B cell (primary cell): ENCODE measurements around the gene JCHAIN.

ENCODE experiments used
- EZH2 ChIP-seq: IDR thresholded peaks from 2 replicates; pipeline ENCODE4 v1.6.1; 2012; ENCODE audit warnings: borderline replicate concordance, low read depth, mild to moderate bottlenecking, moderate library complexity, low read length; ENCODE audit not compliant: insufficient read depth, poor library complexity, severe bottlenecking
- TF ChIP-seq, protein P1 (sequence below): fragments of 200-600 bp; IDR thresholded peaks from one replicate; pipeline ENCODE4 v1.8.0; 2022; ENCODE audit warnings: antibody characterized with exemption, mild to moderate bottlenecking

DNA sequence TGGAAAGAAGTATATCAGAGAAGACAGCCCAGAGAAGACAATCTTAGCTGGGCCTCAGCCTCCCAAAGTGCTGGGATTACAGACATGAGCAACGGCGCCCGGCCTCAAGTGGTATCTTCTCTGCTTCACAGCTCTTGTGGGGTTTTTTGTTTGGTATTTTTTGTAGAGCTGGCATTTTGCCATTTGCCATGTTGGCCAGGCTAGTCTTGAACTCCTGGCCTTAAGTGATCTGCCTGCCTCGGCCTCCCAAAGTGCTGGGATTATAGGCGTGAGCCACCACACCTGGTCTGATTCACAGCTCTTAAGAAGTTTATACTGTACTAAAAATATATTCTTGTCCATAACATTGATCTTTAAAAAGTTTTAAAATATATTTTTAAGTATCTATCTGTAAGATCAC is 34.4 kb upstream of the JCHAIN start:
- TF ChIP-seq, protein P1, sequence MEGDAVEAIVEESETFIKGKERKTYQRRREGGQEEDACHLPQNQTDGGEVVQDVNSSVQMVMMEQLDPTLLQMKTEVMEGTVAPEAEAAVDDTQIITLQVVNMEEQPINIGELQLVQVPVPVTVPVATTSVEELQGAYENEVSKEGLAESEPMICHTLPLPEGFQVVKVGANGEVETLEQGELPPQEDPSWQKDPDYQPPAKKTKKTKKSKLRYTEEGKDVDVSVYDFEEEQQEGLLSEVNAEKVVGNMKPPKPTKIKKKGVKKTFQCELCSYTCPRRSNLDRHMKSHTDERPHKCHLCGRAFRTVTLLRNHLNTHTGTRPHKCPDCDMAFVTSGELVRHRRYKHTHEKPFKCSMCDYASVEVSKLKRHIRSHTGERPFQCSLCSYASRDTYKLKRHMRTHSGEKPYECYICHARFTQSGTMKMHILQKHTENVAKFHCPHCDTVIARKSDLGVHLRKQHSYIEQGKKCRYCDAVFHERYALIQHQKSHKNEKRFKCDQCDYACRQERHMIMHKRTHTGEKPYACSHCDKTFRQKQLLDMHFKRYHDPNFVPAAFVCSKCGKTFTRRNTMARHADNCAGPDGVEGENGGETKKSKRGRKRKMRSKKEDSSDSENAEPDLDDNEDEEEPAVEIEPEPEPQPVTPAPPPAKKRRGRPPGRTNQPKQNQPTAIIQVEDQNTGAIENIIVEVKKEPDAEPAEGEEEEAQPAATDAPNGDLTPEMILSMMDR, result no peak
- no peak for TF ChIP-seq EZH2
